Thymus (tissue), 11 donors: ENCODE data around the gene PCDH10. TPM values are rescaled to one million over a fixed set of nuclear protein-coding genes. Genes with fewer than 3 reads are reported as not detected.
"Not testable (repeated sequence)": the region's sequence is repeated elsewhere in the genome, so short reads cannot be mapped to it uniquely, and the experiment has no call there.

Source experiments
- DNase-seq, 9 donors: peaks; one replicate each; pipeline ENCODE4 v3.0.0-alpha.2; 2013; ENCODE audit warnings: low spot score in 9 of 9, low read depth in 6 of 9, missing footprints in 1 of 9
- H3K27ac ChIP-seq, 2 donors: one replicate each; pipeline ENCODE4 v1.5.1; 2013; ENCODE audit warnings: control low read depth in 1 of 2, low read depth in 1 of 2, low read length in 1 of 2, mild to moderate bottlenecking in 1 of 2, moderate library complexity in 1 of 2
- H3K27me3 ChIP-seq, 2 donors: one replicate each; pipeline ENCODE4 v1.5.1; 2013; ENCODE audit warnings: low read length in 1 of 2; ENCODE audit not compliant: control insufficient read depth in 2 of 2, insufficient read depth in 1 of 2
- H3K36me3 ChIP-seq, 2 donors: one replicate each; pipeline ENCODE4 v1.5.1; 2013; ENCODE audit warnings: low read length in 1 of 2, mild to moderate bottlenecking in 1 of 2, moderate library complexity in 1 of 2; ENCODE audit not compliant: control insufficient read depth in 2 of 2, insufficient read depth in 2 of 2
- H3K4me1 ChIP-seq, 2 donors: one replicate each; pipeline ENCODE4 v1.5.1; 2013; ENCODE audit warnings: low read length in 2 of 2; ENCODE audit not compliant: control insufficient read depth in 2 of 2, insufficient read depth in 2 of 2
- H3K4me3 ChIP-seq, 2 donors: one replicate each; pipeline ENCODE4 v1.5.1; 2013; ENCODE audit warnings: low read length in 2 of 2, control low read depth in 1 of 2, mild to moderate bottlenecking in 1 of 2
- H3K9me3 ChIP-seq, 2 donors: one replicate each; pipeline ENCODE4 v1.5.1; 2013; ENCODE audit warnings: low read length in 1 of 2, mild to moderate bottlenecking in 1 of 2; ENCODE audit not compliant: control insufficient read depth in 2 of 2, insufficient read depth in 1 of 2
- WGBS: extraction: QIAGEN DNeasy Blood & Tissue Kit; methylation state at CpG from one replicate; pipeline ENCODE4 v1.1.7; 2013; 5-methylcytosine and 5-hydroxymethylcytosine counted together
- polyA plus RNA-seq: library from polyadenylated mRNA; stranded (reverse); fragments of 200-250 nt; gene quantifications from one replicate; pipeline ENCODE4 v1.2.3, GENCODE V29; 2013
- total RNA-seq: library from RNA; stranded (reverse); fragments of 120-200 nt; gene quantifications from one replicate; pipeline ENCODE4 v1.2.4, GENCODE V29; 2013
- donor health status: healthy.

The PCDH10 gene
- total and polyA plus RNA-seq, 2 donors = 0.11 to 1.7 TPM

DNA sequence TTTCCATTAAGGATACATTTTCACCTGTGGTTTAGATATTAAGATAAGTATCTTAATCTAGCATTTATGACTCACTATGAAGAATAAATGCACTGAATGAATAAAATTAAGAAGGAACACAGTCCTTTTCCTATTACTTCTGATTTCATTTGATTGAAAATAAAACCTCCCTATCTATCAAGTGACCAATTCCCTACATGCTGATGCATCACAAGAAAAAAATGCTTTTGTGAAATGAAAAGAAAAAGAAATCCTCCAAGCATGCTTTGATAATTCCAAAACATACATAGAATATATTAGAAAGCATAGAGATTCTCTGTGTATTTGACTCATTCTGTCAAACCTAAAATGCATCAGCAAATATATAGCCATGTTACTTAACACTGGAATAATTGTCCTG is 37.1 kb downstream of the PCDH10 start:
- H3K9me3 ChIP-seq = no peaks in the 10 kb centered on the region
- no peaks in the 10 kb centered on the region for H3K4me1 ChIP-seq
- no peaks in the 10 kb centered on the region for H3K27me3 ChIP-seq
- H3K4me3 ChIP-seq = no peak overlapping the region
- no peak overlapping the region for H3K27ac ChIP-seq
- DNase-seq = no peak
- no peaks in the 10 kb centered on the region for H3K36me3 ChIP-seq

GRCh38 chr4:133186845-133187244 is 37.8 kb downstream of the PCDH10 start:
- no peak overlapping the region for H3K27ac ChIP-seq
- no peak for DNase-seq
- H3K9me3 ChIP-seq = no peaks in the 10 kb centered on the region
- no peaks in the 10 kb centered on the region for H3K36me3 ChIP-seq
- no peaks in the 10 kb centered on the region for H3K27me3 ChIP-seq
- H3K4me1 ChIP-seq = no peaks in the 10 kb centered on the region
- H3K4me3 ChIP-seq = no peak overlapping the region
- 97% methylated on average over 5 of the region's 5 CpGs for WGBS

- H3K4me3 ChIP-seq = no peak overlapping the region
- 95% methylated on average over 8 of the region's 8 CpGs for WGBS
- no peaks in the 10 kb centered on the region for H3K36me3 ChIP-seq
- H3K27ac ChIP-seq = no peak overlapping the region
- no peaks in the 10 kb centered on the region for H3K4me1 ChIP-seq
- no peaks in the 10 kb centered on the region for H3K27me3 ChIP-seq
- DNase-seq = no peak
- no peaks in the 10 kb centered on the region for H3K9me3 ChIP-seq
Observed at GRCh38 chr4:133188433-133189146, 39.5 kb downstream of the PCDH10 start.

- DNase-seq = no peak
- Histone ChIP-seq H3K4me3 (no peak overlapping the region), H3K4me1 (no peaks in the 10 kb centered on the region), H3K36me3 (no peaks in the 10 kb centered on the region), H3K27me3 (no peaks in the 10 kb centered on the region), H3K9me3 (no peaks in the 10 kb centered on the region), H3K27ac (no peak overlapping the region)
Observed at GRCh38 chr4:133189147-133189517, 40.0 kb downstream of the PCDH10 start.

DNA sequence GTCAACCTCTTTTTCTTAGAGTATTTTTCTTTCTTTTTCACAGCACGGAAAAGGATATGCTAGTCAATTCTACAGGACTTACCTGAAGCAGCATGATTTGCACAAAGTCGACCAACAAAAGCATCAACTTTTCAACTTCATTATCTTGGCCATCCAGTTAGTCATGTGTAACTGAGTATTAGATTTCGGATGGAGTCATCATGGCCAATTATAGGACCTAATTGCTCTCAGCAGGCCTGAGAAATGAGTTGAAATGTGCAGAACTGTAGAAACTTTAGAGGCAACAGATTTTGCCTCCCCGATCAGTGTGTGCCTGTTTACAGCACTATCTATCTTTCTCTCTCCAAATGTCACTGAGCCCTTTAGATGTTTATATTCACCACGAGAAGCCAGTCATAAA is 41.0 kb downstream of the PCDH10 start:
- H3K36me3 ChIP-seq = no peaks in the 10 kb centered on the region
- H3K27me3 ChIP-seq = no peaks in the 10 kb centered on the region
- no peaks in the 10 kb centered on the region for H3K4me1 ChIP-seq
- no peak for DNase-seq
- H3K27ac ChIP-seq = no peak overlapping the region
- 86% methylated on average over 5 of the region's 5 CpGs for WGBS
- H3K9me3 ChIP-seq = no peaks in the 10 kb centered on the region
- no peak overlapping the region for H3K4me3 ChIP-seq

GRCh38 chr4:133208694-133209285 is 59.7 kb downstream of the PCDH10 start:
- no peaks in the 10 kb centered on the region for H3K4me1 ChIP-seq
- H3K4me3 ChIP-seq = no peak overlapping the region
- H3K9me3 ChIP-seq = no peaks in the 10 kb centered on the region
- H3K36me3 ChIP-seq = no peaks in the 10 kb centered on the region
- 91% methylated on average over 7 of the region's 7 CpGs for WGBS
- no peak overlapping the region for H3K27ac ChIP-seq
- DNase-seq = no peak
- no peaks in the 10 kb centered on the region for H3K27me3 ChIP-seq

GRCh38 chr4:133233922-133234321 is 84.8 kb downstream of the PCDH10 start:
- 96% methylated on average over 6 of the region's 6 CpGs for WGBS
- Histone ChIP-seq H3K4me3 (no peak overlapping the region), H3K27ac (no peak overlapping the region), H3K4me1 (no peaks in the 10 kb centered on the region), H3K9me3 (no peaks in the 10 kb centered on the region), H3K27me3 (no peaks in the 10 kb centered on the region), H3K36me3 (no peaks in the 10 kb centered on the region)
- no peak for DNase-seq

DNA sequence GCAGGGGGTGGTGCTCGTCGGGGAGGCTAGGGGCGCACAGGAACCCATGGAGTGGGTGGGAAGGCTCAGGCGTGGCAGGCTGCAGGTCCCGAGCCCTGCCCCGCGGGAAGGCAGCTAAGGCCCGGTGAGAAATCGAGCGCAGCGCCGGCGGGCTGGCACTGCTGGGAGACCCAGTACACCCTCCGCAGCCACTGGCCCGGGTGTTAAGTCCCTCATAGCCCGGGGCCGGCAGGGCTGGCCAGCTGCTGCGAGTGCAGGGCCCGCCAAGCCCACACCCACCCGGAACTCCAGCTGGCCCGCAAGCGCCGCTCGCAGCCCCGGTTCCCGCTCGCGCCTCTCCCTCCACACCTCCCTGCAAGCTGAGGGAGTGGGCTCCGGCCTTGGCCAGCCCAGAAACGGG is 91.4 kb downstream of the PCDH10 start:
- DNase-seq, H3K4me3 ChIP-seq, H3K4me1 ChIP-seq, H3K27ac ChIP-seq, H3K27me3 ChIP-seq, H3K9me3 ChIP-seq, H3K36me3 ChIP-seq: not testable (repeated sequence)
- 96% methylated on average over 30 of the region's 30 CpGs for WGBS
